Upper lobe of left lung (tissue), 6 donors: Measurements from ENCODE around the gene TXNIP. TPM values are rescaled to one million over a fixed set of nuclear protein-coding genes. Genes with fewer than 3 reads are reported as not detected.

Experiments
- ATAC-seq, 2 donors: fragments of 200-7000 bp; cut with Tn5 transposase; one replicate each; pipeline ENCODE4 v1.9.1; 2022; ENCODE audit warnings: mild to moderate bottlenecking in 2 of 2, moderate library complexity in 2 of 2; ENCODE audit not compliant: low FRiP score in 2 of 2
- DNase-seq, 2 donors: peaks; one replicate each; pipeline ENCODE4 v3.0.0-alpha.2; 2019 to 2020
- H3K27ac ChIP-seq, 4 donors: fragments of 200-600 bp; sonication (generic); one replicate each; pipeline ENCODE4 v1.5.1; 2016 to 2019
- H3K27me3 ChIP-seq, 4 donors: fragments of 200-600 bp; sonication (generic); one replicate each; pipeline ENCODE4 v1.5.1; 2017 to 2019
- H3K36me3 ChIP-seq, 4 donors: fragments of 200-600 bp; sonication (generic); one replicate each; pipeline ENCODE4 v1.5.1; 2016 to 2019
- H3K4me1 ChIP-seq, 4 donors: fragments of 200-600 bp; sonication (generic); one replicate each; pipeline ENCODE4 v1.5.1; 2018 to 2019
- H3K4me3 ChIP-seq, 4 donors: fragments of 200-600 bp; sonication (generic); one replicate each; pipeline ENCODE4 v1.5.1; 2017 to 2019; ENCODE audit warnings: mild to moderate bottlenecking in 2 of 4, moderate library complexity in 1 of 4
- H3K9me3 ChIP-seq, 4 donors: fragments of 200-600 bp; sonication (generic); one replicate each; pipeline ENCODE4 v1.5.1; 2018 to 2019
- CTCF ChIP-seq, 6 experiments: fragments of 450-650 bp in 4 of 6; fragments of 200-600 bp in 2 of 6; sonication (generic) in 2 of 6; IDR thresholded peaks; one replicate each; pipeline ENCODE4 v1.5.1; 2016 to 2019; ENCODE audit warnings: antibody characterized with exemption in 6 of 6
- EP300 ChIP-seq, 4 donors: sonication (generic); formaldehyde crosslinking; IDR thresholded peaks; one replicate each; pipeline ENCODE4 v1.5.1; 2017; ENCODE audit warnings: antibody characterized with exemption in 4 of 4, control low read depth in 2 of 4
- POLR2A ChIP-seq, 4 donors: fragments of 450-650 bp; IDR thresholded peaks; one replicate each; pipeline ENCODE4 v1.5.1; 2016 to 2017; ENCODE audit warnings: antibody characterized with exemption in 4 of 4, mild to moderate bottlenecking in 2 of 4
- POLR2AphosphoS5 ChIP-seq, 2 donors: sonication (generic); formaldehyde crosslinking; IDR thresholded peaks; one replicate each; pipeline ENCODE4 v1.5.1; 2017; ENCODE audit warnings: antibody characterized with exemption in 2 of 2
- WGBS, 2 donors: methylation state at CpG; one replicate each; pipeline ENCODE4 v1.1.5; 2017 to 2018; 5-methylcytosine and 5-hydroxymethylcytosine counted together
- total RNA-seq, 6 donors: library from RNA; depleted of rRNA in 4 of 6; stranded (reverse); fragments of >200 nt in 4 of 6; gene quantifications; one replicate each; pipeline versions ENCODE4 v1.1.0 to v1.2.1, GENCODE V29; 2016 to 2021
- donor health status: DM: no; HTN: no; CAD: no; lungs with moderate emphysema.
- donor health status: DM: no; HTN: yes; CAD: no; lungs with severe emphysema.

The TXNIP gene
- total RNA-seq, 6 donors from 2014 or later = 703 to 1,481 (median 910) TPM

GRCh38 chr1:145961425-145962156 is 34.8 kb downstream of the TXNIP start:
- H3K27ac ChIP-seq = peak overlapping the region; percentile 77 to 92 (median 85)
- 2 to 13% methylated on average over 8 to 26 of the region's 57 CpGs for WGBS, 2 donors
- H3K4me1 ChIP-seq = peaks cover 50 to 79% (median 55%) of the 10 kb centered on the region in 4 donors
- no peak for ATAC-seq
- H3K4me3 ChIP-seq = peak overlapping the region; percentile 41 to 66 (median 62)
- no peak for TF ChIP-seq POLR2A (IDR thresholded peaks at IDR 0.05)
- no peak for TF ChIP-seq CTCF (IDR thresholded peaks at IDR 0.05)
- TF ChIP-seq POLR2AphosphoS5 (IDR thresholded peaks at IDR 0.05) = no peak
- no peaks in the 10 kb centered on the region for H3K36me3 ChIP-seq
- H3K9me3 ChIP-seq = no peaks in the 10 kb centered on the region
- DNase-seq = peak; percentile 57 to 84
- H3K27me3 ChIP-seq = no peaks in the 10 kb centered on the region

- Histone ChIP-seq H3K9me3 (no peaks in the 10 kb centered on the region), H3K4me1 (peaks cover 55 to 84% (median 60%) of the 10 kb centered on the region in 4 donors), H3K27ac (peak overlapping the region; percentile 77 to 92 (median 85)), H3K4me3 (peak overlapping the region; percentile 41 to 66 (median 62)), H3K36me3 (no peaks in the 10 kb centered on the region), H3K27me3 (no peaks in the 10 kb centered on the region)
- no peak for TF ChIP-seq POLR2A (IDR thresholded peaks at IDR 0.05)
- TF ChIP-seq CTCF (IDR thresholded peaks at IDR 0.05) = no peak
- no peak for TF ChIP-seq POLR2AphosphoS5 (IDR thresholded peaks at IDR 0.05)
- DNase-seq (no peak), ATAC-seq (no peak)
- WGBS, 2 donors = 1% methylated on average over 22 of the region's 22 CpGs; no CpG with 5 or more reads in 1 of the 2 donors
These were observed 35.3 kb downstream of the TXNIP start for GRCh38 chr1:145961109-145961424.

GRCh38 chr1:145960468-145961108 is 35.8 kb downstream of the TXNIP start:
- TF ChIP-seq EP300 (IDR thresholded peaks at IDR 0.05) (no peak), POLR2A (IDR thresholded peaks at IDR 0.05) (peak in 2 of 4 donors; percentile 73 to 74), POLR2AphosphoS5 (IDR thresholded peaks at IDR 0.05) (peak; percentile 56 to 85), CTCF (IDR thresholded peaks at IDR 0.05) (peak in 5 of 6 experiments; percentile 11 to 42 (median 39))
- H3K36me3 ChIP-seq = no peaks in the 10 kb centered on the region
- peak; percentile 79 to 92 for DNase-seq
- peak overlapping the region; percentile 41 to 66 (median 62) for H3K4me3 ChIP-seq
- peak overlapping the region; percentile 77 to 92 (median 85) for H3K27ac ChIP-seq
- peaks cover 57 to 86% (median 64%) of the 10 kb centered on the region in 4 donors for H3K4me1 ChIP-seq
- no peaks in the 10 kb centered on the region for H3K9me3 ChIP-seq
- WGBS, 2 donors = 0% methylated on average over 34 of the region's 44 CpGs; no CpG with 5 or more reads in 1 of the 2 donors
- no peaks in the 10 kb centered on the region for H3K27me3 ChIP-seq
- ATAC-seq = peak; percentile 49 to 56

- TF ChIP-seq POLR2AphosphoS5 (IDR thresholded peaks at IDR 0.05) (no peak), CTCF (IDR thresholded peaks at IDR 0.05) (no peak), POLR2A (IDR thresholded peaks at IDR 0.05) (no peak), EP300 (IDR thresholded peaks at IDR 0.05) (no peak)
- H3K36me3 ChIP-seq = no peaks in the 10 kb centered on the region
- 14 to 19% methylated on average over 6 to 12 of the region's 12 CpGs for WGBS, 2 donors
- peak overlapping the region; percentile 41 to 66 (median 62) for H3K4me3 ChIP-seq
- no peak for ATAC-seq
- H3K27me3 ChIP-seq = no peaks in the 10 kb centered on the region
- H3K4me1 ChIP-seq = peaks cover 60 to 87% (median 66%) of the 10 kb centered on the region in 4 donors
- peak overlapping the region; percentile 77 to 92 (median 85) for H3K27ac ChIP-seq
- no peaks in the 10 kb centered on the region for H3K9me3 ChIP-seq
- no peak for DNase-seq
These were observed 36.4 kb downstream of the TXNIP start for GRCh38 chr1:145959957-145960467.
